T-helper 1 cell (primary cell): ENCODE results near the gene BTNL2.

Source experiments
- DNase-seq, 5 donors: peaks; one replicate each; pipeline ENCODE4 v3.0.0-alpha.2; 2012 to 2020

The BTNL2 gene

DNA sequence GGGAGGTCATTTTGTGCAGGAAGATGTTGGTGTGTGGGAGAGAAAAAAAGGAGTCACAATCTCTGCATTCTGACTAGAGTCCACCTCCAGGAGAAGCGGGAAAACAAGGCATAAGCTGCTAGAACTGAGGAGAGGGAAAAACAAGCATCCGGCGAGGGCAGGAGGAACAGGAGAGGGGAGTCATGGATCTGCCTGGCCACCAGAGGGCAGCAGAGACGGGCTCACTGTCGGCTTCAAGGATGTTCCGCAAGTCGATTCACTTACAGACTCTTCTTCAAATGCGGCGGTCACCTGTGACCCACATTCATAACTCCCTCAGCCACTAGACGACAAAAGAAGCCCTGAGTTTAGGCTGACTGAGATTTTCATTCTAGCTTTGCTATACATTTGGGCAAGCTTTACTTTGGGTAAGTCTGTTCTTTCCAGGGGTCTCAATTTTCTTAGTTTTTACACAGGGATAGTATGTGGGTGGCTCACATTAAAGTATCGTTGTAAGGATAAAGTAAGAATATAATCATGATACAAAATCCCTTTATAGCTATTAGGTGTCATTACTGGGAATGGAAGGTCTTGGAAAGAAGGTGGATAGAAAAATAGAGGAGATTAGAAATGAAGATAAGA is 6.6 kb upstream of the BTNL2 start:
- DNase-seq: peak; percentile 62 to 83 (median 72)

DNA sequence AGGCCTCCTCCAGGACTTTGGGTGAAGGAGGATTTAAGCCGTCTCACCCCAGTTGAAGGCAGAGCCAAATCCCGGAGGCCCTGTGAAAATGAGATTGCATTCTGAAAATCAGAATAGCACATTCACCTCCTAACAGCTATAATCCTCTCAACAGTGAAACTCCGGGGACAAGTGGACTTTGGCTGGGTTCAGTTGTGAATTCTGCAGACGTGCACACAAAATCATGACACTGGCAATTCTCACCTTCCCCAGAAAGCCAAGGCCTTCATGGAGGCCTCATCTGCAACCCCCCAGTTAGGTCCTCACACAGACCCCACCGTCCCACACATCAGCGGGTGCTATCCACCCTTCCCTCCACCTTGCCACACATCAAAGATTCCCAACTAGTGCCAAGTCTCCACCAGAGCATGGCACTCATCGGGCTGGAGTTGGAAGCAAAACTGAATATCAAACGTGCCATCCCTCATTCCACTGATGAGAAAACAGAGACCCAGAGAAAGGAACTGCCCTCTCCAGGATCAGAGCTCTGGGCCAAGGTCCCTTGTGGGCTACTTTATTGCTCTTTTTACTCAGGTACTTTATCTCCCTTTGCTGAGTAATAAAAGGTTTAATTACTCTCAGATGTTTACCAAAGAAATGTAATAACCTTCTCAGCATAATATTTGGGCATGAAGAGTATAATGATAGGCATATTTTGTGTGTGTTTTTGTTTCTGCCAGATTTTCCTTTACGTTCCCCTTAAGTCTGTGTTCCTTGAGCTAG is 4.8 kb upstream of the BTNL2 start:
- no peak for DNase-seq

DNA sequence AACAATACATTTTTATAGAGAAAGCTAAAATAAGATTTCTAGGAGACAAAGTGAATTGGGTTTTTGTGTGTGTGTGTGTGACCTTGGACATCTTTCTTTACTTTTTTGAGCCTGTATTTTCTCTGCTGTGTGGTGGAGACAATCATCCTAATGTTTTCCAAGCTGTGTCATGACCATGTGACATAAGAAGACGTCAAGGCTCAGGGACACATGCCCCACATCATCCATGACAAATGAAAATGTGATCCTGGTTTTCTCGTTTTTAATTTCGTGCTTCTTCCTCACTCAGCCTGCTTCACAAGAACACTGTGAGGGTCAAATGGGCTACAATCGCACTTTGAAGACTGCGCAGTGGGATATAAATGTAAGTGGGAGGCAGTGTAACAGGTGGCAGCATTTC is 3.9 kb upstream of the BTNL2 start:
- DNase-seq: no peak

DNA sequence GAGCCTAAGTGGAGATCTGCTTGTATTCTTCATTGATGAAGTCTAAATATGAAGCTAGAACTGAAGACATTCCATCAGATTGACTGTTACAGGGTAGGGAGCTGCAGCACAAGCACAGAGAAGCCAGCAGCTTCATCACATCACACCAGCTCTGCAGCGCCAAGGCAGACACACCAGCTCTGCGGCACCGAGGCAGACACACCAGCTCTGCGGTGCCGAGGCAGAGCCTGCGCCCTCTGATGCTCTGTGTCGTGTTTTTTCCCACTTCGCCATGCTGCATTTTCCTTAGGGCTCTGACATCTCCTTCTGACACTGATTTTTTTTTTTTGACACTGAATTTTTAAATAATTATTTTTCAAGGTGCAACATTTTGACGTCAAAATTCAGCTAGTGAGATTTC is 784 bp downstream of the BTNL2 start:
- DNase-seq: no peak

DNA sequence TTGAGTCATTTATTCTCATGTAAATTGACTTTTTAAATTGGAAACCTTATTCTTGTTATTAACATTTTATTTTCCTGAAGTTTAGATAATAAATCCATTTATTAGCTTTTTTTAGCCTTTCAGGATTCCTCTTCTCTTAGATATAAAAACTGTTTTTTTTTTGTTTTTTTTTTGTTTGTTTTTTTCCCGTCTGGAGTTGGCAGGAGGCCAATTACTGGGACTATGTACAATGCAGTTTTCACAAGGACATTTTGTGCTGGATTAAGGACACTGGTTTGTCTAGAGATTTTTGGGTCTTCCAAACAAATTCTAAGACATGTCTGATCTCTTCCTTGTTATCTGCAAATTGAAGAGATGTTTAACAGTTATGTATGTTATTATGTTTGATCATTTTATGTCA is 1.3 kb downstream of the BTNL2 start:
- no peak for DNase-seq

DNA sequence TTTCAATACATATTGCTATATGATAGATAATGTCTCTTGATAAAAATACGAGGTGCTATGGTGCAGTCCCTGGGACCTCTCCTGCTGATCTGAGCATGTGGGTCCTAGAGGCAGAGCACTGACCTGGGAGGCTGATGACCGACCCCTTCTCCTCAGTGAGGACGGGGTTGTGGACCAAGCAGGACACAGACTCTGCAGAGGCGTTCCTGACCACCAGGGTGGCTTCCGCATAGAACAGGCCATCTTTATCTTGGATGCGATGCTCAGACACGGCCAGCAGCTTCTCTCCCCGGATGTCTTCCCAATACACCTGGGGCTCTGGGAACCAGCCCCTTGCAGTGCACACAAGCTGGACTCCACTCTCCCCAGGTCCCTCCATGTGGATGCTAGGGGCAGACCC is 4.2 kb downstream of the BTNL2 start:
- no peak for DNase-seq

DNA sequence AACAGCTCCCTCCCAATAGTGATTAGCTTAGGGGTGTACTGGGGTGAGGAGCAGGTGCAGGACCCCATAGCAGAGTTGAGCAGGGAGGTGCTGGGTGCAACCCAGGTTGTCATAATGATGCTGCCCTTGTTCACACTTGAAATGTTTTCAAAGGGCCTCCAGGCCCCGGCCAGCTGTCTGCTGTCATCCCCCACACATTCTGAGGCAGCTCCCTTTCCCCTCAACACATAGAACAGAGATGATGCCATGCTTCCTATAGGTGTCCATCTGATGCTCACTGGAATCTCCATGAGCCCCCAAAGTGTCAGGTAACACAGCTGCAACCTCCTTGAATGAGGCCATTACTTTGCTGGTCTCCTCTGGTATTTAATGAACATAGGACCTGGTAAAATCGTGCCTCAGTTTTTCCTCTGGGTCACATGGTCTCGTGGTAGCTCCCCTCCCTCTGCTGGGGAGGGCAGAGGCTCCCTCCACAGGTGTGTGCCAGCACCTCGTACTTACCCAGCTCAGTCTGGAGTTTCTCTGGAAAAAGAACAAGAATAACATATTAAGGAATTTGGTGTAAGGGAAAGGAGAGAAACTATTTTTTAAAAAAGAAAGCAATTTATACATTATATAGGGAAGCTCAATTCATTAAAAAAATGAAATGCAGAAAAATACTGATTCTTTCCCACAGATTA is 5.6 kb downstream of the BTNL2 start:
- DNase-seq: no peak

DNA sequence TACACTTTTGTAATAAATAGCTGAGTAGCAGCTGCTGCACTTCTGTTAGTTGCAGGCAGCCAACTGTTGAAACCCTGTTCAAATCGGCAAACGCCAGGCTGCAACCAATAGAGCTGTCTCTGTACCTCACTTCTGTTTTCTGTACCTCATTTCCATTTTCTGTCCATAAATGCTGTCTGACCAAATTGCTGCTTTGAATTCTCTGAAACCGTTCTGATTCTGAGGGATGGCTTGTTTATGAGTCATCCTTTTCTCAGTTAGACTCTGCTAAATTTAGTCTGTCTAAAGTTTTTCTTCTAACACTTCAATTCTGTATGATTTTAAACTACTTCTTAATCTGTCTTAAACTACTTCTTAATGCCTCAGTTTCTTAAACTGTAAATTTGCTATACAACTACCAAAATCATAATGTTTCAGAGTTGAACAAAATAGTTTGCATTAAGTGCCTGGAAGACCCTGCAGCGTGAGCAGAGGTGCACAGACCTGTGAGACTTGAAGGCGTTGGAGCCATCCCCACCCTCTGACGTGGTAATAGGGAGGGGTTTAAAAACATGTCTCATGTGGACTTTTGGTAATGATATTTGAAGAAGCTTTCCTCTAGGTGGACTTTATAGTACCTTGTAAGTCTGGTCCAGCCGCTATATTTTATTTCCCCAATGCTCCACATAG is 9.6 kb downstream of the BTNL2 start:
- peak in 1 of 5 donors; percentile 39 for DNase-seq

DNA sequence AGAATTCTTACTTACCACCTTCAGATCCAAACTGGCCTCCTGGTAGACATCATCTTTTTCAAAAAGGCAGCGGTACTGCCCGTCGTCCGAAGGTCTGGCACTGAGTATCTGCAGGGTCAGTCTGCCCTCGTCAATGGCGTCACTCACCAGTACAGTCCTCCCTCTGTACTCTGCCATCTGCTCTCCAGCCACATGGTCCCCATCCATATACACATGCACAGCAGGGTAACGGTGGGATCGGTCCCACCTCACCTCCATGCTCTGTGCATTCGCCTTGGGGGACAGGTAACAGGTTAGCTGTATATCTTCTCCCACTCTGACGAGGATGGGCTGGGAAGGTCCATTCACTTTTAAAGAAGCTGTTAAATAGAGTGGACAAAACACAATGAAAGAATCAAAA is 11.0 kb downstream of the BTNL2 start:
- DNase-seq: no peak

DNA sequence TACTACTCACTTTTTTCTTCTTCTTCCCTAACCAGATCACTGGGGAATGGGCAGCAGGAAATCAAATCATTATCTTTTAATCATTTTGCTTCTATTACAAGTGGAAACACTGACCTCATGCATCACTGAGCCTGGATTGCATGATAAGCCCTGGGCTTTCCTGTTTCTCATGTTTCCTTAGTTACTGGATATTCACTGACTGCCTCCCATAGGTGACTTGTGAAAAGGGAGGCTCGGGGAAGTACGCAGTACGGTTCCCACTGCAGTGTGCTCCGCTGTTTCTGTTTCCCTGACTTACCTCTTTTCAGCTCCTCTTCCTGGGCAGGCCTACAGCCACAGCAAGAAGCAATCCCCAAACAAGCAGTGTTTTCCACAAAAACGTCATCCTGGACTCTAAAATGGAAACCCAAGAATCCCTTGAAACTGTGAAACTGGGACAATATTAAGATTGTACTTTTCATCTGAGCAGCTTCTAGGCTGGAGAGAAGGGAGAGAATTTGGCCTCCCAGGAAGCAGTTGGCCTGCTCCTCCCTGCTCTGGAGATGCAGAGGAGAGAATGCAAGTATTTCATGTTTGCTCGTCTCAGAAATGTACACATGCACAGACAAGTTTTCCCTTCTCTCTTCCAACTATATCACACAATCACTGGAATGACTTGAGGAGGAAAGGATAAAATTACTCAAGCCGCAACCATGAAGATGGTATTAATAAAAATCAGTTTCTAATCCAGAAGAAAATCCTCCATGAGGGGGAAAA is 13.1 kb downstream of the BTNL2 start:
- no peak for DNase-seq

DNA sequence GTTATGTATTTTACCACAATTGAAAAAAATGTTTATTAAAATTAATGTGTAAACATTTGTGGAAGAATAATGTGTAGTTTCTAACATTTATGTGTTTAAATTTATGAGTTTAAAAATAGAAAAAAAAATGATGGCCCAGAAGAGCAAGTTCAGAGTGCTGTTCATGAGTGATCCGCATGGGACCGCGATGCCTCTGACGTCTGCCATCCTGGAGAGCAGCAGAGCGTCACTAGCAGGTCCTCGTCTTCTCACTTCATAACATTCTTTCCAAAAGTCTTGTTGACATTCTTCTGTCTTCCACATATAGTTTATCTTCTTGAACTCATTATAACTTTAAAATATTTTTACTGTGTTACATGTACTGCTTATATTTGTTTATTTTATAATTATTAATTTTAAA is 15.5 kb downstream of the BTNL2 start:
- DNase-seq: no peak

DNA sequence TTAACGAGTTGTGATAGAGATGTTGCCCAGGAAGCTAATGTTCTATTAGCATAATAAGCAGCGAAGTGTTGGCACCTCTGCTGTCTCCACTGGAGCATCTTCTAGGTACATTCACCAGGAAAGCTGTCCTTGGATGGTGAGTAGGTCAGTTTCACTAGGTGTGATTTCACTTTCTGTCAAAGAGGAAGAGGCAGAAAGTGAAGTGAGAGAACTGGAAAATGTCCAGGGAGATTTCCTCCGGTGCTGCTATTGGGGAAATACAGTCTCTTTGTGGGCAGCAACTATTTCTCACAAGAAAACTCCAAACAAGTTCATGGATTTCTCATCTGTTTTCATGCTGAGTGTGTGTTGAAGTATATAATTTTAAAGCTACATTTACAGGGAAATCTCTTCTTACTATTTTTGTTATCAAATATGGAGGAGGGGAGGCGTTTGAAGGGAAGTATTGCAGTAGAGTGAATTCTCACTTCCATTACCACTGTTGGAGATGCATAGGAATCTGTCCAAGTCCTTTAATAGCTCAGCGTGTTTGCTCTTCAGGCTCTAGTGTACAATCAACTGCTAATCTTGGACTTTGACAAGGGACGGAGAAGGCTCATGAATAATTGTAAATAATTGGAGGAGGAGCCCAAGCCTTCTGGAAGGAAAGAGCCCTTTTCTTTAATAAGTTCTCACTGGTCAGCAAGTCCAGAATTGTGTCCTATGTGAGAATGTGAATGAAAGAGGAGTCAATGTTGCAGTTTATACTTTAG is 19.2 kb downstream of the BTNL2 start:
- DNase-seq: no peak

DNA sequence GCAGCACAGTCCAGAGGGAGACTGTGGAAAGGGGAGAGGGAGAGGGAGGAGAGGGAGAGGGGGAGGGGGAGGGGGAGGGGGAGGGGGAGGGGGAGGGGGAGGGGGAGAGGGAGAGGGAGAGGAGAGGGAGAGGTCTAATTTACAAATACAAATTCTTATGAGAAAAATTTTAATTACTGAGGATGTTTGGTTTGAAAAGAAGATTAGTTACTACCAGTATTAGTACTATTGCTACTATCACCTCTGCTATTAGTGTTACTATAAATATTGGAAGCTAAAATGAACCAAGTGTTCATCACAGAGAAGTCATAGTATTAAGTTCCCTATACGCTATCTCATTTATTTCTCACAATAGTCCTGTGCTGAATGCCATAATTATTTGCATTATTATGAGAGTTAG is 20.9 kb downstream of the BTNL2 start:
- no peak for DNase-seq

DNA sequence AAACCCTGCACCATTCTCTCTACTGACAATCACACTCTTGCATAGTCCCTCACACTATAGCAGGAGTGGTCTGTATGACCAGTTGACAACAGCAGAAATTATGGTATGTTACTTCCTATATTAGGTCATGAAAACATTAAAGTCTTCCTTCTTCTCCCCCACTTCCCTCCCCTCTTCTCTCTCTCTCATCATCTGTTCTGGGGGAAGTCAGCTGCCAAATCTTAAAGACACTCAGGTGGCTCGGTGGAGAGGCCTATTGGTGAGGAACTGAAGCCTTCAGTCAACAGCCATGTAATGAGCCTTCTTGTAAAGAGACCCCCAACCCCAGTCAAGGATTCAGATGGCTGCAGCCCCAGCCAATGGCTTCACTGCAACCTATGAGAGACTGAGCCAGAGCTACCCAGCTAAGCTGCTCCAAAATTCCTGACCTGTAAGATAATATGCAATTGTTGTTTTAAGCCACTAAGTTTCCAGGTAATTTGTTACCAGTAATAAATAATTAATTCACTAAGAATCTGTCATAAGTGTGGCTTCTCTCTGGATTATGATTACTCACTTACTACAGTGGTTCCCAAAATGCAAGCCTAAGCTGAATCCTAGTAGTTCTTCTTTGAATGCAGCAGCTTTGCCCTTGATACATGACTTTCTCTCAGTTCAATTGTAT is 24.1 kb downstream of the BTNL2 start:
- DNase-seq: no peak

DNA sequence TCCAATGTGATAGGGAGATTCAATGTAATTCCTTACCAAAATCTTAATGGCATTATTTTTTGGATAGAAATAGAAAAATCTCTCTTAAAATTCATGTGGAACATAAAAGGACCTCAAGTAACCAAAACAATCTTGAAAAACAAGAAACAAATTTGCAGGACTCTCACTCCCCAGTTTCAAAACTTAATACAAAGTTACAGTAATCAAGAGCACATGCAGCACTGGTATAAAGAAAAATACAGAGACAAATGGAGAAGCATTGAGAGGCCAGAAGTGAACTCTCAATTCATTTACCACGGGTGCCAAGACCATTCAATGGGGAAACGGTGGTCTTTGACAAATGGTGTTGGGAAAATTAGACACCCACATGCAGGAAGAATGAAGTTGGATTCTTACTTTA is 27.4 kb downstream of the BTNL2 start:
- no peak for DNase-seq

DNA sequence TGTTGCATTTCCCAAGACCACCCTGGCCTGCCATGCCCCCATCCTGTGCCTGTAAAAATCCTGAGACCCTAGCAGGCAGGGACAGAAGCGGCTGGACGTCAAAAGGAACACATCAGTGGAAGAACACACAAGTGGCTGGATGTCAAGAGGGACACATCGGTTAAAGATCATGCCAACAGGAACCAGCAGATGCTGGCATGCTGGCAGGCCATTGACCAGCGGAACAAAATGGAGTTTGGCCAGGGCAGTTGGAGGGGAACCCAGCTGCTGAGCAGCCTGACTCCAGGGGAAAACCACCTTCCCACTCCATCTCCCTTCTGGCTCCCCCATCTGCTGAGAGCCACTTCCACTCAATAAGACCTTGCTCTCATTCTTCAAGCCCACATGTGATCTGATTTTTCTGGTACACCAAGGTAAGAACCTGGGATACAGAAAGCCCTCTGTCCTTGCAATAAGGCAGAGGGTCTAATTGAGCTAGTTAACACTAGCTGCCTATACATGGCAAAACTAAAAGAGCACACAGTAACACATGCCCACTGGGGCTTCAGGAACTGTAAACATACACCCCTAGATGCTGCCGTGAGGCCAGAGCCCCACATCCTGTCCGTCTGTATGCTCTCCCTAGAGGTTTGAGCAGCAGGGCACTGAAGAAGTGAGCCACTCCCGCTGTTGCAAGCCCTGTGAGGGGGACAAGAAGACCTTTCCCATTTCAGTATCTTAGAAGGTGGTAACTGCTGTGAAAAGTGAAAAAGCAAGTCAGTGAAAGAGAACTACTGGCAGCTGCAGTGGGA is 31.0 kb downstream of the BTNL2 start:
- no peak for DNase-seq

DNA sequence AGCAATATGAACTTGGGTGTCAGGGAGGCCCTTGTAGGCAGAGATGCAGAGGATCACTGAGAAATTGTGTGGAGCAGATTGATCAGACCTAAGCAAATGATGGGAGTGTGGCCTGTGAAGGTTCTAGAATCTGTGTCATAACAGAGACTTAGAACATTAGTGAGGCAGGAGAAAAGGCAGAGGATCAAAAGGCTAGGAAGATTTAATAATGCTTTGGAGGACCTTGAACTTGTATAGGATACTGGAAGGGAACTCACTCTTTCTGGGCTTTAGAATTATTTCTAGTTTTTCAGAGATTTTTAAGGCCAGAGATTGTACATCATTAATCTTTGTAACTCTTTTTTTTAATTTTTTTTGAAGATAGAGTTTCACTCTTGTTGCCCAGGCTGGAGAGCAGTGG is 35.2 kb downstream of the BTNL2 start, which contains the start of gene TSBP1:
TSBP1 (minus strand) TSS at position 101 of the 400 bp plus-strand sequence. CDS start 197 bp downstream, outside the sequence.
- DNase-seq: no peak

DNA sequence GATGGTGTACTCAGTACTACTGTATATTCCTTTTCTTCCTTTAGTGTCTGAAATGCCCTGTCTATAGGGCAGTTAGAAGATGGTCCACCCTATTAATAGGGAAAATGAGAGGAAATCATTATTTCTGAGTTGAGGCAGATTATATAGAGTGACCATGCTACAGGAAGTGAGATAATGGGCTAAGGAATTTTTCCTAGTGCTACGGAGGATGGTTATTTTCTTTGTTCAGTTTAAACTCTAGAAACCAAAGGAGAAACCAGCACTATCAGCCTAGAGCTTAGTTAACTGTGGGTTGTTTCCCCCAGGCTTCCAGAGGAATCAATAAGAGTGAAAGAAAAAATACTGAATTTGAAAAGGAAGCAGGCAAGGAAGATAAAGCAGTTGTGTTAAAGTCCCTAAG is 35.8 kb downstream of the BTNL2 start:
- no peak for DNase-seq

DNA sequence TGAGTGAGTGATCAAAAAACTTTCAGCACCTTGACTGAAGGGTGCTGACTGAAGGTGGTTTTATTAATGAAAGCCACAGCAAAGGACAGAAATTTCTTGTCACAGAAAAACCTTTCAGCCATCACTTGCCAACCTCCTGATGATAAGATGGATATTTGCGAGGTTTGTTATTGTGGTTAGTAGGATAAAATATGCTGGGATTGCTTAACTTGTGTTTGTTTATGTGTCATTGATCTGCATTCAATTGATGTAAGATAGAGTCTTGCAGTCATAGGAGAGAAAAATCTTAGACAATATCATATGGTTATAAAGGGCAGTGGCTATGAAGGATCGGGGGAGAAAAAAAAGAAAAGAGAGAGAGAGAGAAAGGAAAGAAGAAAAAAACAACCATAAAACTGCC is 36.5 kb downstream of the BTNL2 start:
- DNase-seq: no peak

DNA sequence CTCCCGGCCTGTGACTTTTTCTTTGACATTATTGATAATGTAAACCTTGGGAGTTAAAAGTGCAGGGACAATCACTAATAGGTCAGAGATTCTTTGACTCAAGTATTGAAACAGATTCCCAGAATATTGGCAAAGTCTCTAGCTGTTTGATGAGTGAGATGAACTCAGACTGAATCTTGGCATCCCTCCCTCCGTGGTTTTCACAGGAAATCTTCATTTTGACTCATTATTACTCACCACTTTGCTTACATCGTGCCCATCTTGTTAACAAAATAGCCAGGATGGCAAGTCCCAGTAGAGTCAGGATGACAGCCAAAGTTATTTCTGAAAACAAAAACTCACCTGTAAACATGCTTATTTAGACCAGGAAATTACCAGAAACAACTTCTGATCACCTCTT is 37.3 kb downstream of the BTNL2 start:
- DNase-seq: peak in 1 of 5 donors; percentile 32

DNA sequence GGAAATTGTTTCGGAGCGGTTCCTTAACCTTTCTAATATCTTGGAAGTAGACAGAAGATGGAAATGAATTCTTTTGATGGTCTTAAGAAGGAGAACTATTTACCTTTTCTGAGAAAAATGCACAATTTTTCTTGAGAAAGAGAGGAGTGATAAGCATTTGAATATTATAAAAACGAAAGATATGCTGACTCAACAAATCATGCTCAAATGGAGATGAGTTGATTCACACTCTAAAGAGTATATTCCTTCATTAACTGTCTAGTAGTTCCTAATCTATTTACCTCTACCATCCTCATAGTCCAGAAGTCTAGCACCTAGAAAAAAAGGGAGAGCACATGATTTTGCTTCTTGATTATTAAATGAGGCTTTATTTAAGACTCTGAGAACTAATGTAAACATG is 39.3 kb downstream of the BTNL2 start:
- DNase-seq: no peak
